Activated naive CD4-positive, alpha-beta T cell treated with anti-CD3 and anti-CD28 coated beads, Interleukin-2, amount 50 U/mL, for 24 hours (primary cell): ENCODE measurements around the gene PLOD1.

Experiments used
- H3K27ac Mint-ChIP-seq: one replicate; pipeline ENCODE4 v1.8.0; 2021; ENCODE audit warnings: mild to moderate bottlenecking, mixed read lengths
- H3K27me3 Mint-ChIP-seq: one replicate; pipeline ENCODE4 v1.8.0; 2021; ENCODE audit warnings: mixed read lengths
- H3K36me3 Mint-ChIP-seq: one replicate; pipeline ENCODE4 v1.8.0; 2021; ENCODE audit warnings: mixed read lengths
- H3K4me1 Mint-ChIP-seq: one replicate; pipeline ENCODE4 v1.8.0; 2021; ENCODE audit warnings: mixed read lengths
- H3K4me3 Mint-ChIP-seq: one replicate; pipeline ENCODE4 v1.8.0; 2021; ENCODE audit warnings: mild to moderate bottlenecking, mixed read lengths
- H3K9me3 Mint-ChIP-seq: one replicate; pipeline ENCODE4 v1.8.0; 2021; ENCODE audit warnings: mixed read lengths

Gene PLOD1

DNA sequence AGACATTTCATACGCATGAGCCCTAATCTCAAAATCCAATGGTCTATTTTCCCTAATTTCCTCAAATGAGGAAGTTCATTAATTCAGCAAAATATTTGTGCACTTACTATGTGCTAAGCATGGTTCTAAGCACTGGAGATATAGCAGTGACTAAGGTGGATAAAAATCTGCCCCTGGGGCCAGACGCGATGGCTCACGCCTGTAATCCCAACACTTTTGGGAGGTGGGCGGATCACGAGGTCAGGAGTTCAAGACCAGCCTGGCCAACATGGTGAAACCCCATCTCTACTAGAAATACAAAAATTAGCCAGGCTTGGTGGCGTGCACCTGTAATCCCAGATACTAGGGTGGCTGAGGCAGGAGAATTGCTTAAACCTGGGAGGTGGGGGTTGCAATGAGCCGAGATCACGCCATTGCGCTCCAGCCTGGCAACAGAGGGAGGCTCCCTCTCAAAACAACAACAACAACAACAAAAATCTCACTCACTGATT is 80.5 kb downstream of the PLOD1 start:
- H3K9me3 Mint-ChIP-seq, result no peaks in the 10 kb centered on the region
- H3K27ac Mint-ChIP-seq, result no peak overlapping the region
- H3K4me1 Mint-ChIP-seq, result peaks cover 3% of the 10 kb centered on the region
- no peaks in the 10 kb centered on the region for H3K27me3 Mint-ChIP-seq
- no peaks in the 10 kb centered on the region for H3K36me3 Mint-ChIP-seq
- no peak overlapping the region for H3K4me3 Mint-ChIP-seq

- H3K9me3 Mint-ChIP-seq, result no peaks in the 10 kb centered on the region
- H3K4me1 Mint-ChIP-seq, result peaks cover 6% of the 10 kb centered on the region
- no peaks in the 10 kb centered on the region for H3K36me3 Mint-ChIP-seq
- no peaks in the 10 kb centered on the region for H3K27me3 Mint-ChIP-seq
- no peak overlapping the region for H3K27ac Mint-ChIP-seq
- no peak overlapping the region for H3K4me3 Mint-ChIP-seq
These were observed 81.0 kb downstream of the PLOD1 start for GRCh38 chr1:12015499-12015898.

DNA sequence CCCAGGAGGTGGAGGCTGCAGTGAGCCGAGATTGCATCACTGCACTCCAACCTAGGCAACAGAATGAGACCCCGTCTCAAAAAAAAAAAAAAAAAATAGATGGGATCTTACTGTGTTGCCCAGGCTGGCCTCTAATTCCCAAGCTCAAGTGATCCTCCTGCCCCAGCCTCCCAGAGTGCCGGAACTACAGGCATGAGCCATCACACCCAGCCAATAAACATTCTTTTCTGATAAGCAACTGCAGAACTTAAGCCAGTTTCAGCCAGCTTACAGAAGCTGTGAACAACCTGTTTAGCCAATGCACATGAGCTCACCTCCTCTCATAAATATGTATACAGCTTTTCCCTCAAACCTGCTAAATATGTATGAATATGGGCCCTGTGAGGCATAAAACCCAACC is 81.7 kb downstream of the PLOD1 start:
- Mint-ChIP-seq H3K4me3 (no peak overlapping the region), H3K9me3 (no peaks in the 10 kb centered on the region), H3K4me1 (peaks cover 6% of the 10 kb centered on the region), H3K36me3 (no peaks in the 10 kb centered on the region), H3K27me3 (no peaks in the 10 kb centered on the region), H3K27ac (no peak overlapping the region)

GRCh38 chr1:12019858-12020509 is 85.5 kb downstream of the PLOD1 start:
- peaks cover 3% of the 10 kb centered on the region for H3K36me3 Mint-ChIP-seq
- H3K4me1 Mint-ChIP-seq, result peaks cover 6% of the 10 kb centered on the region
- H3K9me3 Mint-ChIP-seq, result no peaks in the 10 kb centered on the region
- peak overlapping the region; percentile 82 for H3K4me3 Mint-ChIP-seq
- no peak overlapping the region for H3K27ac Mint-ChIP-seq
- H3K27me3 Mint-ChIP-seq, result no peaks in the 10 kb centered on the region

- Mint-ChIP-seq H3K9me3 (no peaks in the 10 kb centered on the region), H3K4me1 (peaks cover 6% of the 10 kb centered on the region), H3K27me3 (no peaks in the 10 kb centered on the region), H3K27ac (no peak overlapping the region), H3K36me3 (peaks cover 7% of the 10 kb centered on the region), H3K4me3 (no peak overlapping the region)
These were observed 87.1 kb downstream of the PLOD1 start for GRCh38 chr1:12021616-12022015.

GRCh38 chr1:12022036-12022435 is 87.5 kb downstream of the PLOD1 start:
- H3K27ac Mint-ChIP-seq, result no peak overlapping the region
- H3K4me1 Mint-ChIP-seq, result peaks cover 6% of the 10 kb centered on the region
- H3K4me3 Mint-ChIP-seq, result no peak overlapping the region
- H3K36me3 Mint-ChIP-seq, result peaks cover 7% of the 10 kb centered on the region
- no peaks in the 10 kb centered on the region for H3K27me3 Mint-ChIP-seq
- H3K9me3 Mint-ChIP-seq, result no peaks in the 10 kb centered on the region
